Endothelial cell (in vitro differentiated cells): Measurements from ENCODE around the gene COX14. TPM values are rescaled to one million over a fixed set of nuclear protein-coding genes. Genes with fewer than 3 reads are reported as not detected.

Experiments
- DNase-seq: peaks from one replicate; pipeline ENCODE4 v3.0.0; 2021; ENCODE audit warnings: low spot score
- H3K27ac Mint-ChIP-seq: one replicate; pipeline ENCODE4 v1.8.0; 2021; ENCODE audit warnings: mixed read lengths, inconsistent platforms; ENCODE audit not compliant: unreplicated experiment
- H3K27me3 Mint-ChIP-seq: one replicate; pipeline ENCODE4 v1.8.0; 2021; ENCODE audit warnings: mild to moderate bottlenecking, moderate library complexity, mixed read lengths, inconsistent platforms; ENCODE audit not compliant: unreplicated experiment
- H3K36me3 Mint-ChIP-seq: one replicate; pipeline ENCODE4 v1.8.0; 2021; ENCODE audit warnings: mild to moderate bottlenecking, low read depth, mixed read lengths, inconsistent platforms; ENCODE audit not compliant: unreplicated experiment
- H3K4me1 Mint-ChIP-seq: one replicate; pipeline ENCODE4 v1.8.0; 2021; ENCODE audit warnings: mild to moderate bottlenecking, mixed read lengths, inconsistent platforms; ENCODE audit not compliant: unreplicated experiment
- H3K4me3 Mint-ChIP-seq: one replicate; pipeline ENCODE4 v1.8.0; 2021; ENCODE audit warnings: mild to moderate bottlenecking, mixed read lengths, inconsistent platforms; ENCODE audit not compliant: unreplicated experiment
- H3K9me3 Mint-ChIP-seq: one replicate; pipeline ENCODE4 v1.8.0; 2021; ENCODE audit warnings: mixed read lengths, inconsistent platforms; ENCODE audit not compliant: unreplicated experiment
- CTCF ChIP-seq: fragments of 200-600 bp; sonication (generic); IDR thresholded peaks from one replicate; pipeline ENCODE4 v1.5.0; 2021; ENCODE audit warnings: antibody characterized with exemption; ENCODE audit not compliant: unreplicated experiment
- total RNA-seq: library from RNA; stranded (reverse); fragmentation: NEBNext Ultra II Directional; extraction: Animal tissue kit (Norgen Biotek cat#: 25700); gene quantifications from one replicate; pipeline ENCODE4 v1.2.1, GENCODE V29; 2021; ENCODE audit not compliant: unreplicated experiment

The COX14 gene
- total RNA-seq, 1 donor from 2014 or later, result 36.4 TPM

GRCh38 chr12:50088577-50089335, 23.3 kb upstream of the COX14 start:
- DNase-seq, result peak; percentile 46
- TF ChIP-seq CTCF, result peak; percentile 70
- Mint-ChIP-seq H3K9me3 (no peaks in the 10 kb centered on the region), H3K4me1 (peaks cover 12% of the 10 kb centered on the region), H3K27me3 (peaks cover 1% of the 10 kb centered on the region), H3K27ac (no peak overlapping the region), H3K4me3 (peak overlapping the region; percentile 30), H3K36me3 (peaks cover 11% of the 10 kb centered on the region)

GRCh38 chr12:50089730-50090129, 22.3 kb upstream of the COX14 start:
- no peaks in the 10 kb centered on the region for H3K9me3 Mint-ChIP-seq
- no peak overlapping the region for H3K27ac Mint-ChIP-seq
- H3K27me3 Mint-ChIP-seq, result peaks cover 1% of the 10 kb centered on the region
- peaks cover 11% of the 10 kb centered on the region for H3K36me3 Mint-ChIP-seq
- H3K4me1 Mint-ChIP-seq, result peaks cover 10% of the 10 kb centered on the region
- no peak overlapping the region for H3K4me3 Mint-ChIP-seq
- TF ChIP-seq CTCF, result no peak
- DNase-seq, result no peak

- no peak overlapping the region for H3K4me3 Mint-ChIP-seq
- H3K36me3 Mint-ChIP-seq, result peaks cover 15% of the 10 kb centered on the region
- DNase-seq, result no peak
- no peak overlapping the region for H3K27ac Mint-ChIP-seq
- H3K27me3 Mint-ChIP-seq, result peaks cover 1% of the 10 kb centered on the region
- H3K4me1 Mint-ChIP-seq, result peaks cover 10% of the 10 kb centered on the region
- no peak for TF ChIP-seq CTCF
- no peaks in the 10 kb centered on the region for H3K9me3 Mint-ChIP-seq
These were observed 21.6 kb upstream of the COX14 start for GRCh38 chr12:50090391-50090790.

- H3K36me3 Mint-ChIP-seq, result peaks cover 52% of the 10 kb centered on the region
- peaks cover 2% of the 10 kb centered on the region for H3K27me3 Mint-ChIP-seq
- H3K4me3 Mint-ChIP-seq, result peak overlapping the region; percentile 22
- no peaks in the 10 kb centered on the region for H3K4me1 Mint-ChIP-seq
- no peak overlapping the region for H3K27ac Mint-ChIP-seq
- no peak for TF ChIP-seq CTCF
- no peak for DNase-seq
- H3K9me3 Mint-ChIP-seq, result no peaks in the 10 kb centered on the region
These were observed 14.1 kb upstream of the COX14 start for GRCh38 chr12:50097952-50098351.

- Mint-ChIP-seq H3K27ac (no peak overlapping the region), H3K4me3 (peak overlapping the region; percentile 10), H3K4me1 (no peaks in the 10 kb centered on the region), H3K36me3 (peaks cover 55% of the 10 kb centered on the region), H3K9me3 (no peaks in the 10 kb centered on the region), H3K27me3 (peaks cover 2% of the 10 kb centered on the region)
- no peak for DNase-seq
- no peak for TF ChIP-seq CTCF
These were observed 12.6 kb upstream of the COX14 start for GRCh38 chr12:50099302-50100008.
